Caco-2 (cell line): ENCODE results near the gene NELL2. TPM values are rescaled to one million over a fixed set of nuclear protein-coding genes. Genes with fewer than 3 reads are reported as not detected.

ENCODE experiments used
- BruUV-seq: library from RNA; stranded (reverse); fragments of 400-500 nt; replicated peaks from 2 replicates; lab custom pipeline; 2021; lab: Mats Ljungman, UMichigan
- CTCF ChIA-PET: fragments of 300-600 bp; sonication (Branson Sonifier 250); formaldehyde crosslinking; loops from one replicate; lab custom pipeline; 2022; ENCODE audit warnings: antibody characterized with exemption; lab: Charles Lee
- POLR2A ChIA-PET: fragments of 300-600 bp; sonication (Branson Sonifier 250); formaldehyde crosslinking; loops from one replicate; lab custom pipeline; 2022; ENCODE audit warnings: antibody characterized with exemption; lab: Charles Lee
- DNase-seq, 2 experiments: peaks; one replicate each; pipeline versions ENCODE4 v3.0.0 to v3.0.0-alpha.2; 2020 to 2022
- H3K27me3 ChIP-seq: replicated peaks from 2 replicates; pipeline ENCODE4 v1.6.0; 2011; ENCODE audit warnings: low read length; ENCODE audit not compliant: control insufficient read depth, insufficient read depth
- H3K36me3 ChIP-seq: 2 replicates; pipeline ENCODE4 v1.5.1; 2011; ENCODE audit warnings: low read length; ENCODE audit not compliant: control insufficient read depth, insufficient read depth
- H3K4me1 ChIP-seq: fragments of 250-450 bp; sonication (Bioruptor Pico); 2 replicates; pipeline ENCODE4 v1.5.1; 2020; ENCODE audit warnings: mild to moderate bottlenecking
- H3K4me3 ChIP-seq: 2 replicates; pipeline ENCODE4 v1.5.1; 2011; ENCODE audit warnings: low read depth, mild to moderate bottlenecking, control low read depth, low read length
- H3K9me3 ChIP-seq: fragments of 250-450 bp; sonication (Bioruptor Pico); 2 replicates; pipeline ENCODE4 v1.5.1; 2020; ENCODE audit warnings: mild to moderate bottlenecking, moderate library complexity
- H3K27ac Mint-ChIP-seq: one replicate; pipeline ENCODE4 v1.8.0; 2022; ENCODE audit warnings: mixed read lengths; ENCODE audit not compliant: unreplicated experiment
- H3K27me3 Mint-ChIP-seq: one replicate; pipeline ENCODE4 v1.8.0; 2022; ENCODE audit warnings: mixed read lengths; ENCODE audit not compliant: insufficient read depth, unreplicated experiment
- H3K36me3 Mint-ChIP-seq: one replicate; pipeline ENCODE4 v1.8.0; 2022; ENCODE audit warnings: mild to moderate bottlenecking, mixed read lengths; ENCODE audit not compliant: insufficient read depth, unreplicated experiment
- H3K4me1 Mint-ChIP-seq: one replicate; pipeline ENCODE4 v1.8.0; 2022; ENCODE audit warnings: low read depth, mixed read lengths; ENCODE audit not compliant: unreplicated experiment
- H3K4me3 Mint-ChIP-seq: one replicate; pipeline ENCODE4 v1.8.0; 2022; ENCODE audit warnings: mild to moderate bottlenecking, moderate library complexity, mixed read lengths; ENCODE audit not compliant: unreplicated experiment
- H3K9me3 Mint-ChIP-seq: one replicate; pipeline ENCODE4 v1.8.0; 2022; ENCODE audit warnings: mixed read lengths; ENCODE audit not compliant: unreplicated experiment
- CTCF ChIP-seq, 2 experiments: fragments of 200-600 bp in 1 of 2; IDR thresholded peaks; 1 replicate in 1 of 2; 2 replicates in 1 of 2; pipeline versions ENCODE4 v1.5.1 to v1.8.0; 2011 to 2022; ENCODE audit warnings: antibody characterized with exemption in 1 of 2, control low read depth in 1 of 2, inconsistent platforms in 1 of 2, low read depth in 1 of 2, low read length in 1 of 2, mild to moderate bottlenecking in 1 of 2, moderate library complexity in 1 of 2; ENCODE audit not compliant: insufficient read depth in 1 of 2, severe bottlenecking in 1 of 2, unreplicated experiment in 1 of 2
- intact Hi-C: fragments of 100-400 bp; cut with micrococcal nuclease; formaldehyde crosslinking; loops from one replicate; pipeline ENCODE4 v1.10.0; 2022; ENCODE audit not compliant: unreplicated experiment
- total RNA-seq: library from RNA; stranded (reverse); gene quantifications from 2 replicates; pipeline ENCODE4 v1.2.3, GENCODE V29; 2022

NELL2 gene
- total RNA-seq, 1 experiment from 2014 or later = 0.70 TPM

- H3K36me3 Mint-ChIP-seq = no peaks in the 10 kb centered on the region
- POLR2A ChIA-PET = no interaction called here
- TF ChIP-seq CTCF (IDR thresholded peaks at IDR 0.05; ENCODE audit: insufficient read depth in 1 of 2, low read depth in 1 of 2, low read length in 1 of 2, severe bottlenecking in 1 of 2, unreplicated experiment in 1 of 2) = no peak
Measured at GRCh38 chr12:44788731-44789130, 87.4 kb downstream of the NELL2 start.

GRCh38 chr12:44780221-44780790 lies 95.8 kb downstream of the NELL2 start:
- Histone ChIP-seq H3K4me3 (no peak overlapping the region), H3K27me3 (no peaks in the 10 kb centered on the region), H3K9me3 (no peaks in the 10 kb centered on the region), H3K36me3 (no peaks in the 10 kb centered on the region), H3K4me1 (no peaks in the 10 kb centered on the region)
- no peak overlapping the region for H3K27ac Mint-ChIP-seq
- peaks cover 13% of the 10 kb centered on the region for H3K27me3 Mint-ChIP-seq
- no peaks in the 10 kb centered on the region for H3K4me1 Mint-ChIP-seq
- no peaks in the 10 kb centered on the region for H3K9me3 Mint-ChIP-seq
- H3K4me3 Mint-ChIP-seq = no peak overlapping the region
- DNase-seq = no peak
- H3K36me3 Mint-ChIP-seq = no peaks in the 10 kb centered on the region
- BruUV-seq = no TSS peak
- no peak for TF ChIP-seq CTCF (IDR thresholded peaks at IDR 0.05; ENCODE audit: insufficient read depth in 1 of 2, low read depth in 1 of 2, low read length in 1 of 2, severe bottlenecking in 1 of 2, unreplicated experiment in 1 of 2)
- ChIA-PET POLR2A (no interaction called here), CTCF (interaction anchor here (1.0 kb wide), 1 partner anchor 9 kb away, joined by 3 read pairs; no protein-coding TSS in a partner anchor)
- intact Hi-C loops = no loop called here

More at GRCh38 chr12:44788731-44789130, 87.4 kb downstream of the NELL2 start:
- no peak overlapping the region for H3K27ac Mint-ChIP-seq
- Histone ChIP-seq H3K36me3 (no peaks in the 10 kb centered on the region), H3K4me1 (no peaks in the 10 kb centered on the region), H3K9me3 (no peaks in the 10 kb centered on the region; the same call in 1 of the 2 replicates), H3K4me3 (no peak overlapping the region), H3K27me3 (no peaks in the 10 kb centered on the region)
- H3K27me3 Mint-ChIP-seq = peaks cover 3% of the 10 kb centered on the region
- no peak for DNase-seq
- intact Hi-C loops = no loop called here
- no peaks in the 10 kb centered on the region for H3K9me3 Mint-ChIP-seq
- no TSS peak for BruUV-seq
- no peak overlapping the region for H3K4me3 Mint-ChIP-seq
- no peaks in the 10 kb centered on the region for H3K4me1 Mint-ChIP-seq
- CTCF ChIA-PET = interaction anchor here (0.7 kb wide), 1 partner anchor 64 kb away, joined by 3 read pairs; no protein-coding TSS in a partner anchor

GRCh38 chr12:44779766-44780165 lies 96.3 kb downstream of the NELL2 start:
- Histone ChIP-seq H3K36me3 (no peaks in the 10 kb centered on the region), H3K4me1 (no peaks in the 10 kb centered on the region), H3K4me3 (no peak overlapping the region), H3K9me3 (no peaks in the 10 kb centered on the region), H3K27me3 (no peaks in the 10 kb centered on the region)
- Mint-ChIP-seq H3K27ac (no peak overlapping the region), H3K9me3 (no peaks in the 10 kb centered on the region), H3K4me1 (no peaks in the 10 kb centered on the region), H3K27me3 (peaks cover 13% of the 10 kb centered on the region), H3K36me3 (no peaks in the 10 kb centered on the region), H3K4me3 (no peak overlapping the region)
- POLR2A ChIA-PET = no interaction called here
- BruUV-seq = no TSS peak
- no peak for TF ChIP-seq CTCF (IDR thresholded peaks at IDR 0.05; ENCODE audit: insufficient read depth in 1 of 2, low read depth in 1 of 2, low read length in 1 of 2, severe bottlenecking in 1 of 2, unreplicated experiment in 1 of 2)
- intact Hi-C loops = no loop called here
- no peak for DNase-seq
- CTCF ChIA-PET = no interaction called here
